Choroid plexus epithelial cell (primary cell): ENCODE measurements around the gene PRDM4.

ENCODE experiments used
- DNase-seq: peaks from one replicate; pipeline ENCODE4 v3.0.0-alpha.2; 2010; ENCODE audit warnings: low read depth
- H3K4me3 ChIP-seq: 2 replicates; pipeline ENCODE4 v1.5.1; 2011; ENCODE audit warnings: low read depth, mild to moderate bottlenecking, control low read depth, low read length, moderate library complexity
- CTCF ChIP-seq: conservative IDR thresholded peaks from 2 replicates; pipeline ENCODE4 v1.5.1; 2011; ENCODE audit warnings: low read depth, mild to moderate bottlenecking, control low read depth, inconsistent platforms, low read length, moderate library complexity

Gene PRDM4

GRCh38 chr12:107780298-107780697 is 19.4 kb upstream of the PRDM4 start:
- DNase-seq = no peak
- TF ChIP-seq CTCF = no peak
- H3K4me3 ChIP-seq = no peak overlapping the region

DNA sequence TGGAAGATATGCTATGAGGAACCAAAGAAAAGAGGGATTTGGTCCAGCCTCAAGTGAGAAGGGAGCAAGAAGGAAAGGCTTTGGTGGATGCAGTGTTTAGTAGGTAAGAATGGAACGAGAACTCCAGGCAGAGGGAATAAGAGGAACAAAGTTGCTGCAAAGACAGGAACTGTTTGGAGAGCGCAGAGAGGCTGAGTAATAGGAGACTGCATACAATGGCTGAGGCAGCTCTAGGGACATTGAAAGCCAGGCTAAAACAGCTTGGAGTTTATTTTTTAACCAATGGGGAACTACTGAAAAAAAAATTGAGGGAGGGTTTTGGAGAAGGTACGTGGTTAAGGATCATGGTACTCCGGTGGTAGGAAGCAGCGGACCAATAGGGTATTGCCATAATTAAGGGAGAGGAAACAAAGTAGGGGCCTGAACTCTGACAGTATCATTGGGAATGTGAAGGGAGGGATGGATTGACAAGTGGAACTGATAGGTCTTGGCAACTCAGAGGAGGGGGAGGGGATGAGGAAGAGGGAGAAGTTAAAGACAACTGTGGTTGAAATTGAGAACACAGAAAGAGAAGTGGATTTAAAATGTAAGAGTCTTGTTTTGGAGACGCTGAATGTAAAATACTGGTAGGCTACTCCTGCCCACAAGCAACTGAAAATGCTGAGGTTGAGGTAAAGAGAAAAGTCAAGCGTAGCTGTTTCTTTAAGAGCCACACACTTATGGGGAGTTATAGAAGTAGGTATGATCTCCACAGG is 18.3 kb upstream of the PRDM4 start:
- no peak overlapping the region for H3K4me3 ChIP-seq
- TF ChIP-seq CTCF = no peak
- no peak for DNase-seq

GRCh38 chr12:107778383-107779025 is 17.6 kb upstream of the PRDM4 start:
- no peak for DNase-seq
- no peak overlapping the region for H3K4me3 ChIP-seq
- no peak for TF ChIP-seq CTCF

GRCh38 chr12:107776171-107776570 is 15.2 kb upstream of the PRDM4 start:
- no peak for TF ChIP-seq CTCF
- DNase-seq = no peak
- no peak overlapping the region for H3K4me3 ChIP-seq

DNA sequence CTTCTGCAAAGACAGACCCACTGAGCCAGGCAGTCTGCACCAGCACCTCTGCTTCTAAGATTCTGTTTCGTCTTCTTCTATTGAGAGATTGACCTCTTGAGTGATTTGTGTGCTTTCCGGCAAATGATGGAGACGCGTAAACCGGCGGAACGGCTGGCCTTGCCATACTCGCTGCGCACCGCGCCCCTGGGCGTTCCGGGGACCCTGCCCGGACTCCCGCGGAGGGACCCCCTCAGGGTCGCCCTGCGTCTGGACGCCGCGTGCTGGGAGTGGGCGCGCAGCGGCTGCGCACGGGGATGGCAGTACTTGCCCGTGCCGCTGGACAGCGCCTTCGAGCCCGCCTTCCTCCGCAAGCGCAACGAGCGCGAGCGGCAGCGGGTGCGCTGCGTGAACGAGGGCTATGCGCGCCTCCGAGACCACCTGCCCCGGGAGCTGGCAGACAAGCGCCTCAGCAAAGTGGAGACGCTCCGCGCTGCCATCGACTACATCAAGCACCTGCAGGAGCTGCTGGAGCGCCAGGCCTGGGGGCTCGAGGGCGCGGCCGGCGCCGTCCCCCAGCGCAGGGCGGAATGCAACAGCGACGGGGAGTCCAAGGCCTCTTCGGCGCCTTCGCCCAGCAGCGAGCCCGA is 14.3 kb upstream of the PRDM4 start:
- DNase-seq = peak; percentile 2
- no peak overlapping the region for H3K4me3 ChIP-seq
- TF ChIP-seq CTCF = no peak

- no peak within 1 kb of the TSS for H3K4me3 ChIP-seq
- no peak for DNase-seq
Measured at GRCh38 chr12:107774349-107775029, 13.6 kb upstream of the PRDM4 start, which contains the start of gene ASCL4. Gene ASCL4, plus strand, starts transcription at chr12:107774704. Its CDS starts 515 bp downstream, at chr12:107775219.

More at GRCh38 chr12:107774349-107775029, 13.6 kb upstream of the PRDM4 start, which contains the start of gene ASCL4:
- TF ChIP-seq CTCF = no peak
